Retinal pigment epithelial cell (primary cell): ENCODE data around the gene PSD4.

Experiments
- DNase-seq: peaks from one replicate; pipeline ENCODE4 v3.0.0-alpha.2; 2010; ENCODE audit warnings: low read depth
- H3K4me3 ChIP-seq: 2 replicates; pipeline ENCODE4 v1.5.1; 2011; ENCODE audit warnings: mild to moderate bottlenecking, low read length, control low read depth, moderate library complexity
- TF ChIP-seq, protein P1 (sequence below): conservative IDR thresholded peaks from 2 replicates; pipeline ENCODE4 v1.5.1; 2011; ENCODE audit warnings: low read depth, low read length, control low read depth, inconsistent platforms

The PSD4 gene

DNA sequence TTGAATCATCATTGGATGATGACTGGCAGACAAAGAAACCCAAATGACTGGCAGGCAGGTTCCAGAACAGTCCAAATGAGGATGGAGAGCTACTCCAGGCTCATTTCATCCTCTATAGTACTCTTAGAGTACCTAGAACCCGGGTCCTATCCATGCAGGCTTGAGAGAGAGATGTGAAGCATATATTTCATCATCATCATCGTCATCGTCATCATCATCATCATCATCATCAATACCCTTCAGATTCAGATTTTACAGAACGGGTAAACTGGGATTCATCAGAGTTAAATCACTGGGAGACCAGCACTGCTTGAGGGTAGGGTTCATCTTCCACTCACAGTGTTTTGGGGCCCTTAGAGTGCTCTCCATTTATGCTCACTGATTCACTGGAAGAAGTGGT is 52.7 kb downstream of the PSD4 start:
- DNase-seq = no peak
- TF ChIP-seq, protein P1, sequence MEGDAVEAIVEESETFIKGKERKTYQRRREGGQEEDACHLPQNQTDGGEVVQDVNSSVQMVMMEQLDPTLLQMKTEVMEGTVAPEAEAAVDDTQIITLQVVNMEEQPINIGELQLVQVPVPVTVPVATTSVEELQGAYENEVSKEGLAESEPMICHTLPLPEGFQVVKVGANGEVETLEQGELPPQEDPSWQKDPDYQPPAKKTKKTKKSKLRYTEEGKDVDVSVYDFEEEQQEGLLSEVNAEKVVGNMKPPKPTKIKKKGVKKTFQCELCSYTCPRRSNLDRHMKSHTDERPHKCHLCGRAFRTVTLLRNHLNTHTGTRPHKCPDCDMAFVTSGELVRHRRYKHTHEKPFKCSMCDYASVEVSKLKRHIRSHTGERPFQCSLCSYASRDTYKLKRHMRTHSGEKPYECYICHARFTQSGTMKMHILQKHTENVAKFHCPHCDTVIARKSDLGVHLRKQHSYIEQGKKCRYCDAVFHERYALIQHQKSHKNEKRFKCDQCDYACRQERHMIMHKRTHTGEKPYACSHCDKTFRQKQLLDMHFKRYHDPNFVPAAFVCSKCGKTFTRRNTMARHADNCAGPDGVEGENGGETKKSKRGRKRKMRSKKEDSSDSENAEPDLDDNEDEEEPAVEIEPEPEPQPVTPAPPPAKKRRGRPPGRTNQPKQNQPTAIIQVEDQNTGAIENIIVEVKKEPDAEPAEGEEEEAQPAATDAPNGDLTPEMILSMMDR = no peak
- H3K4me3 ChIP-seq = no peak overlapping the region

DNA sequence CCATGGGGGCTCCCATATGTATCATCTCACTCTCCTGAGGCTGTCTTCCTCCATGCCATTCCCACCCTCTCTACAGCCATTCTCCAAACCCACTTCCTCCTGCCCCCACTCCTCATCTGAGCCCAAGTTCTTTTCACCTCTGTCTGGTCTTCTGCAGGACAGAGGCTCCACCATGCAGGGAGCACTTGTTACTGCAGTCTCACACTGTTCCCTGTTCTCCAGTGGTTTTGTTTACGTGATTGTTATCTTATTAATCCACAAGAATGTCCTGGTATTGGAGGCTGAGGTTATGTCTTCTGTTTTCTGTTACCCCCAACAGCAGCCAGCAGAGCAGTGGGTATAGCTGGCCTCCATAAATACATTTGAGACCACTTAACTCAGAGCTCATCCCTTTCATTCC is 53.5 kb downstream of the PSD4 start:
- no peak for DNase-seq
- TF ChIP-seq, protein P1 = no peak
- H3K4me3 ChIP-seq = no peak overlapping the region

- no peak overlapping the region for H3K4me3 ChIP-seq
- no peak for DNase-seq
- TF ChIP-seq, protein P1 = no peak
Measured at GRCh38 chr2:113227698-113228097, 53.9 kb downstream of the PSD4 start.

GRCh38 chr2:113228351-113228750 is 54.6 kb downstream of the PSD4 start:
- TF ChIP-seq, protein P1 = no peak
- no peak for DNase-seq
- no peak overlapping the region for H3K4me3 ChIP-seq

GRCh38 chr2:113228991-113229716 is 55.4 kb downstream of the PSD4 start:
- TF ChIP-seq, protein P1 = no peak
- no peak for DNase-seq

GRCh38 chr2:113229795-113230194 is 56.0 kb downstream of the PSD4 start:
- DNase-seq = no peak
- TF ChIP-seq, protein P1 = no peak
- no peak overlapping the region for H3K4me3 ChIP-seq

More at GRCh38 chr2:113228991-113229716, 55.4 kb downstream of the PSD4 start:
- no peak overlapping the region for H3K4me3 ChIP-seq

GRCh38 chr2:113230531-113230930 is 56.8 kb downstream of the PSD4 start:
- H3K4me3 ChIP-seq = no peak overlapping the region
- TF ChIP-seq, protein P1 = no peak
- no peak for DNase-seq
